Neural progenitor cell (in vitro differentiated cells): Measurements from ENCODE around the gene GTF2F2. TPM values are rescaled to one million over a fixed set of nuclear protein-coding genes. Genes with fewer than 3 reads are reported as not detected.

Source experiments
- DNase-seq: peaks from one replicate; pipeline ENCODE4 v3.0.0-alpha.2; 2016; ENCODE audit warnings: low spot score
- H2AFZ ChIP-seq: fragments of 200-600 bp; sonication (generic); replicated peaks from 2 replicates; pipeline ENCODE4 v1.6.1; 2016; ENCODE audit warnings: antibody characterized with exemption
- H3F3A ChIP-seq: fragments of 200-600 bp; sonication (generic); 2 replicates; pipeline ENCODE4 v1.6.1; 2016; ENCODE audit warnings: antibody characterized with exemption, low read depth
- H3K27ac ChIP-seq: fragments of 200-600 bp; sonication (generic); 2 replicates; pipeline ENCODE4 v1.5.1; 2016; ENCODE audit warnings: mild to moderate bottlenecking
- H3K27me3 ChIP-seq: fragments of 200-600 bp; sonication (generic); 2 replicates; pipeline ENCODE4 v1.6.1; 2016; ENCODE audit warnings: mild to moderate bottlenecking, moderate library complexity
- H3K36me3 ChIP-seq: fragments of 200-600 bp; sonication (generic); 2 replicates; pipeline ENCODE4 v1.5.1; 2016
- H3K4me1 ChIP-seq: fragments of 200-600 bp; sonication (generic); 2 replicates; pipeline ENCODE4 v1.6.1; 2016; ENCODE audit warnings: mixed run types
- H3K4me2 ChIP-seq: fragments of 200-600 bp; sonication (generic); 2 replicates; pipeline ENCODE4 v1.6.1; 2016
- H3K4me3 ChIP-seq: fragments of 200-600 bp; sonication (generic); 2 replicates; pipeline ENCODE4 v1.5.1; 2016
- H3K79me2 ChIP-seq: fragments of 200-600 bp; sonication (generic); 2 replicates; pipeline ENCODE4 v1.6.1; 2016; ENCODE audit warnings: low read depth
- H3K9ac ChIP-seq: fragments of 200-600 bp; sonication (generic); 2 replicates; pipeline ENCODE4 v1.6.1; 2016
- H3K9me3 ChIP-seq: fragments of 200-600 bp; sonication (generic); 2 replicates; pipeline ENCODE4 v1.5.1; 2016; ENCODE audit warnings: low read depth
- H4K20me1 ChIP-seq: fragments of 200-600 bp; sonication (generic); 2 replicates; pipeline ENCODE4 v1.6.1; 2016; ENCODE audit warnings: low read depth
- H3K27ac Mint-ChIP-seq: 3 replicates; pipeline ENCODE4 v1.8.0; 2021; ENCODE audit warnings: mixed read lengths
- H3K27me3 Mint-ChIP-seq: 2 replicates; pipeline ENCODE4 v1.8.0; 2022; ENCODE audit warnings: low read depth, mild to moderate bottlenecking, inconsistent platforms, moderate library complexity, mixed read lengths; ENCODE audit not compliant: insufficient read depth
- H3K36me3 Mint-ChIP-seq: 3 replicates; pipeline ENCODE4 v1.8.0; 2021; ENCODE audit warnings: mixed read lengths
- H3K4me1 Mint-ChIP-seq: 3 replicates; pipeline ENCODE4 v1.8.0; 2021; ENCODE audit warnings: mixed read lengths
- H3K4me3 Mint-ChIP-seq: 3 replicates; pipeline ENCODE4 v1.8.0; 2021; ENCODE audit warnings: mild to moderate bottlenecking, moderate library complexity, mixed read lengths
- H3K9me3 Mint-ChIP-seq: 3 replicates; pipeline ENCODE4 v1.8.0; 2020; ENCODE audit warnings: mixed read lengths
- CTCF ChIP-seq: fragments of 200-600 bp; sonication (generic); IDR thresholded peaks from 2 replicates; pipeline ENCODE4 v1.5.1; 2017; ENCODE audit warnings: antibody characterized with exemption, mild to moderate bottlenecking
- EZH2 ChIP-seq: fragments of 200-600 bp; sonication (generic); IDR thresholded peaks from 2 replicates; pipeline ENCODE4 v1.6.1; 2017; ENCODE audit warnings: antibody characterized with exemption, mild to moderate bottlenecking, moderate library complexity
- EZH2phosphoT487 ChIP-seq: fragments of 200-600 bp; sonication (generic); IDR thresholded peaks from 2 replicates; pipeline ENCODE4 v1.6.1; 2017; ENCODE audit warnings: antibody characterized with exemption
- total RNA-seq: library from RNA; depleted of rRNA; stranded (reverse); fragments of >200 nt; gene quantifications from 2 replicates; pipeline ENCODE4 v1.2.3, GENCODE V29; 2015; ENCODE audit warnings: low replicate concordance

The GTF2F2 gene
- total RNA-seq, 1 donor from 2014 or later: 54.1 TPM

DNA sequence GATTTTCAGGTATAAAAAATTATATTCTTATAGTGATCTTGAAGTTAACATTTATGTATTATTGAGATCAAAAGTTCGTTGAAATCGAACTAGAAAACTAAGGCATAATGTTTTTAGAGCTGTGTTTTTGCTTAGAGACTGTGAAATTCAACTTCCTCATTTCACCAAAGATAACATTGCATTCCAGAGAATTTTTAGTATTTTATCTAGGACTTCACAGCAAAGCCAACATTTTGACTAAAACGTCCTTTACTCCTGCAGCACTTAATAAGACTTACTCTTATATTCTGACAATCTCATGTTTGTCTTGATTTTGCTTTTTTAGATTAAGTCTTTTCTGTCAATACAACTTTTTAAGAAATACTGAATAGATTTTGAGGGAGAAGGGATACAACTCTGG, 75.8 kb downstream of the GTF2F2 start:
- no peaks in the 10 kb centered on the region for H3K36me3 ChIP-seq
- H2AFZ ChIP-seq: no peak overlapping the region
- no peak overlapping the region for H3K4me2 ChIP-seq
- Mint-ChIP-seq H3K36me3 (no peaks in the 10 kb centered on the region), H3K4me3 (no peak overlapping the region), H3K9me3 (no peaks in the 10 kb centered on the region), H3K4me1 (peaks cover 3% of the 10 kb centered on the region), H3K27ac (no peak overlapping the region), H3K27me3 (no peaks in the 10 kb centered on the region)
- no peak overlapping the region for H3K9ac ChIP-seq
- peaks cover 11% of the 10 kb centered on the region for H4K20me1 ChIP-seq
- H3K4me3 ChIP-seq: no peak overlapping the region
- peaks cover 17% of the 10 kb centered on the region for H3K4me1 ChIP-seq
- no peaks in the 10 kb centered on the region for H3K27me3 ChIP-seq
- H3K9me3 ChIP-seq: no peaks in the 10 kb centered on the region
- H3K27ac ChIP-seq: no peak overlapping the region
- no peaks in the 10 kb centered on the region for H3K79me2 ChIP-seq
- no peak for TF ChIP-seq CTCF
- no peak for TF ChIP-seq EZH2phosphoT487
- no peak for TF ChIP-seq EZH2
- DNase-seq: no peak
- H3F3A ChIP-seq: peaks cover 10% of the 10 kb centered on the region

DNA sequence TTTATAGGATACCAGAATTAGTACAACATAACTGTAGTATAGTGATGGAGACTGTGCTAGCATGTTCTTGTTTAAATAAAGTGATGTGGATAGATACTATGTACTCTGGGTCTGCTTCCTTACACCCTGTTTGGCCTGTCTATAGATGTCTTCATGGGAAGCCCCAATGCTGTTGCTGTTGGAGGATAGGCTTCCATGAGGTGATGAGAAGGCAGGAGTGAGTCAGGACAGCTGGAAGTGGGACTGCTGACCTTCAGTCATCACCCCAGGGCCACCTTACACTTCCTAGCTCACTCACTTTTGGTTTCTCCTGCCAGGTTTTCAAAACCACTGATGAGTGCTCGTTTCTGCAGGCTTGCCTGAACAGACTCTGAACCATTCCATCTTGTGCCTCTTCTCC, 76.3 kb downstream of the GTF2F2 start:
- no peak overlapping the region for H3K4me3 ChIP-seq
- H3K27ac ChIP-seq: no peak overlapping the region
- H3K9ac ChIP-seq: no peak overlapping the region
- peaks cover 10% of the 10 kb centered on the region for H3F3A ChIP-seq
- H3K27me3 ChIP-seq: no peaks in the 10 kb centered on the region
- H3K4me2 ChIP-seq: no peak overlapping the region
- Mint-ChIP-seq H3K27me3 (no peaks in the 10 kb centered on the region), H3K4me3 (no peak overlapping the region), H3K36me3 (peaks cover 2% of the 10 kb centered on the region), H3K4me1 (peaks cover 3% of the 10 kb centered on the region), H3K9me3 (no peaks in the 10 kb centered on the region), H3K27ac (no peak overlapping the region)
- no peak overlapping the region for H2AFZ ChIP-seq
- peaks cover 11% of the 10 kb centered on the region for H4K20me1 ChIP-seq
- TF ChIP-seq CTCF (no peak), EZH2 (no peak), EZH2phosphoT487 (no peak)
- H3K9me3 ChIP-seq: no peaks in the 10 kb centered on the region
- no peaks in the 10 kb centered on the region for H3K36me3 ChIP-seq
- H3K4me1 ChIP-seq: peaks cover 17% of the 10 kb centered on the region
- H3K79me2 ChIP-seq: no peaks in the 10 kb centered on the region
- DNase-seq: no peak

DNA sequence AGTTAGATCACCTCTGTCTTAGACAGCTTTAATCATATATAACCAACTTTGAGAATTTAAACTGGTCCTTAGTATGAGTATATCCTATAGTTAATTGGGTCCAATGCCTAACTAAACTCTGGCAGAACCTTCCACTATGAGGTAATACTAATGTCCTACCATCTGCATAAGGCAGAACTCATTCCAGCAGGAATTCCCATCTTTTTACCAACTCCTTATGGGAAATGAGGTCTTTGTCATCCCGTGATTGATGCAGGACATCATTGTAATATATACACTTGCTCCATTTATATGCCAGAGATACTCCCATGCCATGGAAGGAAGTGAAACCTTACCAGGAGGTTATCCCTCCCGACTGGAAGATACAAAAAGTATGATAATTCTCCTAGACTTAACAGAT, 77.7 kb downstream of the GTF2F2 start:
- Mint-ChIP-seq H3K9me3 (no peaks in the 10 kb centered on the region), H3K4me1 (peaks cover 3% of the 10 kb centered on the region), H3K4me3 (no peak overlapping the region), H3K27me3 (no peaks in the 10 kb centered on the region), H3K27ac (no peak overlapping the region), H3K36me3 (peaks cover 7% of the 10 kb centered on the region)
- Histone ChIP-seq H4K20me1 (peaks cover 11% of the 10 kb centered on the region), H3K4me1 (peaks cover 16% of the 10 kb centered on the region), H3K27ac (no peak overlapping the region), H2AFZ (no peak overlapping the region), H3K27me3 (no peaks in the 10 kb centered on the region), H3K9me3 (no peaks in the 10 kb centered on the region), H3K9ac (no peak overlapping the region), H3K4me3 (no peak overlapping the region), H3K36me3 (no peaks in the 10 kb centered on the region), H3F3A (peaks cover 10% of the 10 kb centered on the region), H3K79me2 (no peaks in the 10 kb centered on the region), H3K4me2 (no peak overlapping the region)
- no peak for DNase-seq
- no peak for TF ChIP-seq EZH2phosphoT487
- no peak for TF ChIP-seq CTCF
- TF ChIP-seq EZH2: no peak

- peaks cover 3% of the 10 kb centered on the region for H3K4me1 Mint-ChIP-seq
- DNase-seq: no peak
- Histone ChIP-seq H3K4me1 (peaks cover 7% of the 10 kb centered on the region), H2AFZ (no peak overlapping the region), H3K4me3 (no peak overlapping the region), H3K9me3 (no peaks in the 10 kb centered on the region), H3K9ac (no peak overlapping the region), H3K27me3 (no peaks in the 10 kb centered on the region), H3K79me2 (no peaks in the 10 kb centered on the region), H3F3A (peaks cover 4% of the 10 kb centered on the region), H3K4me2 (no peak overlapping the region), H4K20me1 (peaks cover 4% of the 10 kb centered on the region), H3K36me3 (no peaks in the 10 kb centered on the region), H3K27ac (no peak overlapping the region)
- H3K36me3 Mint-ChIP-seq: peaks cover 7% of the 10 kb centered on the region
- no peaks in the 10 kb centered on the region for H3K9me3 Mint-ChIP-seq
- no peak for TF ChIP-seq EZH2phosphoT487
- TF ChIP-seq EZH2: no peak
- no peak for TF ChIP-seq CTCF
- H3K27ac Mint-ChIP-seq: no peak overlapping the region
- H3K4me3 Mint-ChIP-seq: no peak overlapping the region
- H3K27me3 Mint-ChIP-seq: no peaks in the 10 kb centered on the region
Measured at GRCh38 chr13:45198924-45199323, 78.6 kb downstream of the GTF2F2 start.
